ENCODE measurements around the gene FGD5. TPM values are rescaled to one million over a fixed set of nuclear protein-coding genes. Genes with fewer than 3 reads are reported as not detected.

Gene FGD5
- total and polyA plus RNA-seq, 9 of the 15 experiments (the other 6 are each of a cell fraction or from before 2014, with no cell fraction given), result 0.18 TPM; not detected in 8

DNA sequence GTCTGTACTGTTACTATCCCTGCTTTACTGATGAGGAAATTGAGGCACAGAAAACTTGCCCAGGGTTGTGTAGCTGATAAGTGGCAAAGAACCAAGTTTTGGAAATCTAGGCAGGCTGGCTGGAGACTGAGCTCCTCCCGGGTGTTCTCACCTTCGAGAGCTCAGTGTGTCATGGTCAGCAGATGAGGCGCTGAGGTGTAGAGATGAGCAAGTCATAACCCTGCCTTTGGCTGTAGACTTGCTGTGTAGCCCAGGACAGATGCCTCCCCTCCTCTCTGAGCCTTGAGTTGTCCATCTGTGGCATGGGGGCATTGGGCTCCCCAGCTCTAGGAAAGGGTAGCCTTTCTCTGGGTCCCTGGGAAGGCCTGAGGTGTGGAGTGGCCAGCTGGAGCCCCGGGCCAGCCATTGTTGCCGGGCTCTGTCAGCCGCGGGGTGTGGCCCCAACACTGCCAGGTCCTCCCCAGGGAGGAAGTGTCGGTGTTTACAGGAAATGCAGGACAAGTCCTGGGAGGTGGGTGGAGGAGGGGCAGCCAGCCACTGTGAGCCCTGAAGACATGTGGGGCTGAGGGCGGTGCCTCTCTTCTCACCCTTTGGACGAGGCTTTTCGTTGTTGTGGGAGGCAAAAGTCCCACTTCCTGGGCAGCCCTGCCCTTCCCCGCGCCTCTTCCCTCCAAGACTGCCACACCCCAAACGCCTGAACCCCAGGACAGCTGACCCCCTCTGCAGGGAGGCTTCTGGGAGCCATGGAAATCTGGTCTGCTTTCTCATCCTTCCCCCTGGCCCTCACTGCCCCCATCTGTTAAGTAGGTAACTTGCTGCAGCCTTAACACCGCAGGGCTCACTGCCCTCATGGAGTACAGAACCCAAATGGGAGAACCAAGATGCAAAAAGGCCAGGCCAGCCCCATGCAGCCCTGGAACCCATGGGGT lies 29.1 kb downstream of the FGD5 start:
- WGBS (ENCODE audit: insufficient coverage, low coverage, missing lambda C conversion rate), result 13% methylated on average over 15 of the region's 15 CpGs
- H3K4me2 ChIP-seq (ENCODE audit: insufficient read depth, low read length), result peak overlapping the region; percentile 60
- ATAC-seq (peak; percentile 92), DNase-seq (ENCODE audit: extremely low read depth in 1 of 4, low spot score in 3 of 4) (peak; percentile 80 to 88 (median 84)), FAIRE-seq (no peak)
- H4K20me1 ChIP-seq (replicated peaks; ENCODE audit: control insufficient read depth, insufficient read depth, low read length), result no peaks in the 10 kb centered on the region
- H3K27me3 ChIP-seq (ENCODE audit: control insufficient read depth in 2 of 2, insufficient read depth in 2 of 2, low read length in 2 of 2), result peaks cover 24 to 39% of the 10 kb centered on the region in 2 experiments
- no peak overlapping the region for H3K4me3 ChIP-seq
- H3K9me1 ChIP-seq (ENCODE audit: control insufficient read depth, insufficient read depth, low read length), result no peaks in the 10 kb centered on the region
- peak overlapping the region; percentile 90 for H2AFZ ChIP-seq (ENCODE audit: low read depth, low read length)
- in situ Hi-C loops (cut with MboI) (no loop called here), intact Hi-C loops (cut with micrococcal nuclease) (no loop called here)
- H3K4me1 ChIP-seq (replicated peaks in 1 of 2; ENCODE audit: control insufficient read depth in 2 of 2, insufficient read depth in 2 of 2, low read length in 2 of 2), result peaks cover 7 to 14% of the 10 kb centered on the region in 2 experiments; a peak in 4 of 5 replicates
- no peak overlapping the region for H3K9ac ChIP-seq (ENCODE audit: insufficient read depth in 1 of 2, low read depth in 2 of 2, low read length in 2 of 2)
- no peak overlapping the region for H3K27ac ChIP-seq (ENCODE audit: extremely low read depth, low read depth, low read length)
- no peaks in the 10 kb centered on the region for H3K79me2 ChIP-seq (ENCODE audit: control insufficient read depth, insufficient read depth, low read length)
- no TSS peak for BruUV-seq (replicated peaks)
- H3K9me3 ChIP-seq (replicated peaks; ENCODE audit: control insufficient read depth, insufficient read depth, low read depth, low read length), result no peaks in the 10 kb centered on the region
- CTCF ChIA-PET (ENCODE audit: low intra/inter-chr PET ratio), result no interaction called here
- POLR2A ChIA-PET, result interaction anchor here (0.6 to 3.0 kb wide), 6 partner anchors 10 to 1173 kb away, joined by 3 to 8 read pairs (median 4); no protein-coding TSS in a partner anchor
- H3K36me3 ChIP-seq (ENCODE audit: control insufficient read depth, insufficient read depth, low read length), result no peaks in the 10 kb centered on the region
- TF ChIP-seq KDM5B (IDR thresholded peaks at IDR 0.05; ENCODE audit: insufficient replicate concordance, low read depth, low read length) (no peak), NUFIP1 (IDR thresholded peaks at IDR 0.05; ENCODE audit: partially characterized antibody) (no peak), ETV5 (CRISPR knock-in tag; IDR thresholded peaks at IDR 0.05; ENCODE audit: low read depth) (peak; percentile 47; the same call in 1 of the 2 replicates), CBX5 (IDR thresholded peaks at IDR 0.05; ENCODE audit: borderline replicate concordance, low read depth) (no peak), ATF1 (CRISPR knock-in tag; IDR thresholded peaks at IDR 0.05) (no peak), ATF1 (tag; IDR thresholded peaks at IDR 0.05) (peak; percentile 18; the same call in 1 of the 2 replicates), NR2C2 (CRISPR knock-in tag; IDR thresholded peaks at IDR 0.05) (no peak), NR2C2 (tag; IDR thresholded peaks at IDR 0.05) (peak; percentile 47; the same call in 1 of the 2 replicates), ZKSCAN1 (IDR thresholded peaks at IDR 0.05; ENCODE audit: low read depth, low read length) (peak; percentile 21; the same call in 1 of the 2 replicates), ZNF583 (CRISPR knock-in tag; IDR thresholded peaks at IDR 0.05) (peak; percentile 71; the same call in 1 of the 2 replicates), HDAC3 (IDR thresholded peaks at IDR 0.05; ENCODE audit: borderline replicate concordance, partially characterized antibody) (no peak), L3MBTL2 (IDR thresholded peaks at IDR 0.05) (peak; percentile 97), CHD2 (IDR thresholded peaks at IDR 0.05; ENCODE audit: low read depth, low read length) (peak; percentile 51; the same call in 1 of the 2 replicates), RFX5 (IDR thresholded peaks at IDR 0.05; ENCODE audit: low read depth, low read length) (no peak), FOXP1 (CRISPR knock-in tag; IDR thresholded peaks at IDR 0.05) (peak; percentile 81; the same call in 1 of the 2 replicates)
- TF ChIP-seq, protein P1, sequence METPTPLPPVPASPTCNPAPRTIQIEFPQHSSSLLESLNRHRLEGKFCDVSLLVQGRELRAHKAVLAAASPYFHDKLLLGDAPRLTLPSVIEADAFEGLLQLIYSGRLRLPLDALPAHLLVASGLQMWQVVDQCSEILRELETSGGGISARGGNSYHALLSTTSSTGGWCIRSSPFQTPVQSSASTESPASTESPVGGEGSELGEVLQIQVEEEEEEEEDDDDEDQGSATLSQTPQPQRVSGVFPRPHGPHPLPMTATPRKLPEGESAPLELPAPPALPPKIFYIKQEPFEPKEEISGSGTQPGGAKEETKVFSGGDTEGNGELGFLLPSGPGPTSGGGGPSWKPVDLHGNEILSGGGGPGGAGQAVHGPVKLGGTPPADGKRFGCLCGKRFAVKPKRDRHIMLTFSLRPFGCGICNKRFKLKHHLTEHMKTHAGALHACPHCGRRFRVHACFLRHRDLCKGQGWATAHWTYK (CRISPR knock-in tag; IDR thresholded peaks at IDR 0.05), result 0 out of 2 replicates have a peak, but pooled peaks have one; percentile 55
- TF ChIP-seq, protein P2, sequence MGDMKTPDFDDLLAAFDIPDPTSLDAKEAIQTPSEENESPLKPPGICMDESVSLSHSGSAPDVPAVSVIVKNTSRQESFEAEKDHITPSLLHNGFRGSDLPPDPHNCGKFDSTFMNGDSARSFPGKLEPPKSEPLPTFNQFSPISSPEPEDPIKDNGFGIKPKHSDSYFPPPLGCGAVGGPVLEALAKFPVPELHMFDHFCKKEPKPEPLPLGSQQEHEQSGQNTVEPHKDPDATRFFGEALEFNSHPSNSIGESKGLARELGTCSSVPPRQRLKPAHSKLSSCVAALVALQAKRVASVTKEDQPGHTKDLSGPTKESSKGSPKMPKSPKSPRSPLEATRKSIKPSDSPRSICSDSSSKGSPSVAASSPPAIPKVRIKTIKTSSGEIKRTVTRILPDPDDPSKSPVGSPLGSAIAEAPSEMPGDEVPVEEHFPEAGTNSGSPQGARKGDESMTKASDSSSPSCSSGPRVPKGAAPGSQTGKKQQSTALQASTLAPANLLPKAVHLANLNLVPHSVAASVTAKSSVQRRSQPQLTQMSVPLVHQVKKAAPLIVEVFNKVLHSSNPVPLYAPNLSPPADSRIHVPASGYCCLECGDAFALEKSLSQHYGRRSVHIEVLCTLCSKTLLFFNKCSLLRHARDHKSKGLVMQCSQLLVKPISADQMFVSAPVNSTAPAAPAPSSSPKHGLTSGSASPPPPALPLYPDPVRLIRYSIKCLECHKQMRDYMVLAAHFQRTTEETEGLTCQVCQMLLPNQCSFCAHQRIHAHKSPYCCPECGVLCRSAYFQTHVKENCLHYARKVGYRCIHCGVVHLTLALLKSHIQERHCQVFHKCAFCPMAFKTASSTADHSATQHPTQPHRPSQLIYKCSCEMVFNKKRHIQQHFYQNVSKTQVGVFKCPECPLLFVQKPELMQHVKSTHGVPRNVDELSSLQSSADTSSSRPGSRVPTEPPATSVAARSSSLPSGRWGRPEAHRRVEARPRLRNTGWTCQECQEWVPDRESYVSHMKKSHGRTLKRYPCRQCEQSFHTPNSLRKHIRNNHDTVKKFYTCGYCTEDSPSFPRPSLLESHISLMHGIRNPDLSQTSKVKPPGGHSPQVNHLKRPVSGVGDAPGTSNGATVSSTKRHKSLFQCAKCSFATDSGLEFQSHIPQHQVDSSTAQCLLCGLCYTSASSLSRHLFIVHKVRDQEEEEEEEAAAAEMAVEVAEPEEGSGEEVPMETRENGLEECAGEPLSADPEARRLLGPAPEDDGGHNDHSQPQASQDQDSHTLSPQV (IDR thresholded peaks at IDR 0.05), result peak; percentile 84

All from K562 (cell line).